SK-N-SH (cell line): ENCODE measurements around the gene PRMT5. TPM values are rescaled to one million over a fixed set of nuclear protein-coding genes. Genes with fewer than 3 reads are reported as not detected.

Source experiments
- CTCF ChIA-PET: fragments of 300-600, 350-600 bp; formaldehyde crosslinking; extraction: SDS; loops from one replicate; lab custom pipeline; 2021; lab: Yijun Ruan, JAX
- POLR2A ChIA-PET: fragments of 350-600 bp; sonication (Branson Sonifier 250); formaldehyde crosslinking; extraction: SDS; loops from one replicate; lab custom pipeline; 2020; ENCODE audit warnings: antibody characterized with exemption, inconsistent platforms; lab: Yijun Ruan, JAX
- DNase-seq: peaks from one replicate; pipeline ENCODE4 v3.0.0; 2012
- H2AFZ ChIP-seq: fragments of 200-600 bp; sonication (generic); 2 replicates; pipeline ENCODE4 v1.8.1; 2016; ENCODE audit warnings: antibody characterized with exemption, mild to moderate bottlenecking, low read depth
- H3F3A ChIP-seq: fragments of 200-600 bp; sonication (generic); replicated peaks from 2 replicates; pipeline ENCODE3; 2016; ENCODE audit warnings: antibody characterized with exemption, mild to moderate bottlenecking; ENCODE audit not compliant: insufficient read depth
- H3K27ac ChIP-seq, 2 experiments: fragments of 200-500 bp in 1 of 2; fragments of 200-600 bp in 1 of 2; sonication (Bioruptor generic) in 1 of 2; sonication (generic), shearing (Covaris generic) in 1 of 2; 2 replicates each; pipeline versions ENCODE4 v1.5.1 to v1.6.1; 2014 to 2016; ENCODE audit warnings: low read depth in 2 of 2, inconsistent platforms in 1 of 2, low read length in 1 of 2, mild to moderate bottlenecking in 1 of 2, mixed read lengths in 1 of 2
- H3K27me3 ChIP-seq: fragments of 200-600 bp; sonication (generic), shearing (Covaris generic); 2 replicates; pipeline ENCODE4 v1.6.1; 2016; ENCODE audit warnings: mixed run types; ENCODE audit not compliant: insufficient read depth
- H3K36me3 ChIP-seq, 2 experiments: fragments of 200-500 bp in 1 of 2; fragments of 200-600 bp in 1 of 2; sonication (Bioruptor generic) in 1 of 2; sonication (generic) in 1 of 2; replicated peaks in 1 of 2; 2 replicates each; pipeline versions ENCODE3 to v1.5.1; 2014 to 2016; ENCODE audit warnings: low read length in 1 of 2, mild to moderate bottlenecking in 1 of 2; ENCODE audit not compliant: insufficient read depth in 2 of 2, control insufficient read depth in 1 of 2
- H3K4me1 ChIP-seq, 2 experiments: fragments of 200-500 bp in 1 of 2; fragments of 200-600 bp in 1 of 2; sonication (Bioruptor generic) in 1 of 2; sonication (generic), shearing (Covaris generic) in 1 of 2; 2 replicates each; pipeline versions ENCODE4 v1.5.1 to v1.6.1; 2014 to 2016; ENCODE audit warnings: low read depth in 1 of 2, low read length in 1 of 2, mixed run types in 1 of 2; ENCODE audit not compliant: insufficient read depth in 2 of 2, control insufficient read depth in 1 of 2
- H3K4me2 ChIP-seq: fragments of 200-600 bp; sonication (generic), shearing (Covaris generic); 2 replicates; pipeline ENCODE4 v1.6.1; 2017; ENCODE audit warnings: mixed run types
- H3K4me3 ChIP-seq, 2 experiments: fragments of 200-500 bp in 1 of 2; fragments of 200-600 bp in 1 of 2; sonication (Bioruptor generic) in 1 of 2; sonication (generic), shearing (Covaris generic) in 1 of 2; 2 replicates each; pipeline versions ENCODE4 v1.5.1 to v1.8.1; 2014 to 2016; ENCODE audit warnings: low read depth in 2 of 2, inconsistent platforms in 1 of 2, low read length in 1 of 2, mild to moderate bottlenecking in 1 of 2, mixed read lengths in 1 of 2, moderate library complexity in 1 of 2
- H3K79me2 ChIP-seq: fragments of 200-600 bp; sonication (generic); 2 replicates; pipeline ENCODE4 v1.8.1; 2017; ENCODE audit warnings: mild to moderate bottlenecking; ENCODE audit not compliant: insufficient read depth
- H3K9ac ChIP-seq: fragments of 200-600 bp; sonication (generic); 2 replicates; pipeline ENCODE4 v1.6.1; 2017; ENCODE audit warnings: mixed run types
- H3K9me2 ChIP-seq: fragments of 200-600 bp; sonication (generic); 2 replicates; pipeline ENCODE4 v1.6.1; 2017; ENCODE audit warnings: mixed run types
- H3K9me3 ChIP-seq: fragments of 200-600 bp; sonication (generic); 2 replicates; pipeline ENCODE4 v1.6.1; 2017; ENCODE audit warnings: mixed run types, mild to moderate bottlenecking, moderate library complexity
- H4K20me1 ChIP-seq: fragments of 200-600 bp; sonication (generic); 2 replicates; pipeline ENCODE4 v1.6.1; 2017; ENCODE audit warnings: mild to moderate bottlenecking, mixed run types; ENCODE audit not compliant: insufficient read depth
- CHD2 ChIP-seq: fragments of 150-350 bp; IDR thresholded peaks from 2 replicates; pipeline ENCODE4 v1.6.1; 2018; ENCODE audit warnings: low read length; ENCODE audit not compliant: partially characterized antibody
- ELF1 ChIP-seq: IDR thresholded peaks from 2 replicates; pipeline ENCODE4 v1.4.0; 2012
- EP300 ChIP-seq, 2 experiments: IDR thresholded peaks; 2 replicates each; pipeline versions ENCODE4 v1.4.0 to v1.6.1; 2012; ENCODE audit warnings: borderline replicate concordance in 1 of 2, low read depth in 1 of 2, low read length in 1 of 2
- FOSL2 ChIP-seq: IDR thresholded peaks from 2 replicates; pipeline ENCODE4 v1.4.0; 2012; ENCODE audit warnings: low read depth, mild to moderate bottlenecking, moderate library complexity, borderline replicate concordance
- FOXM1 ChIP-seq: IDR thresholded peaks from 2 replicates; pipeline ENCODE4 v1.4.0; 2012; ENCODE audit warnings: low read depth, mild to moderate bottlenecking
- IRF3 ChIP-seq: fragments of 150-350 bp; IDR thresholded peaks from 2 replicates; pipeline ENCODE4 v1.6.1; 2016; ENCODE audit warnings: mild to moderate bottlenecking, low read depth, low read length
- JUND ChIP-seq: IDR thresholded peaks from 2 replicates; pipeline ENCODE4 v1.4.0; 2012
- MAX ChIP-seq: IDR thresholded peaks from 2 replicates; pipeline ENCODE4 v1.4.0; 2012; ENCODE audit warnings: low read depth
- MXI1 ChIP-seq: IDR thresholded peaks from 2 replicates; pipeline ENCODE4 v1.6.1; 2012; ENCODE audit warnings: mild to moderate bottlenecking, low read depth, low read length, improper control_type of control experiment
- RCOR1 ChIP-seq: fragments of 150-350 bp; IDR thresholded peaks from 2 replicates; pipeline ENCODE4 v1.6.1; 2017; ENCODE audit warnings: antibody characterized with exemption, low read length
- REST ChIP-seq: IDR thresholded peaks from 2 replicates; pipeline ENCODE4 v1.6.1; 2012; ENCODE audit warnings: mild to moderate bottlenecking, low read depth, low read length, moderate library complexity
- RFX5 ChIP-seq: IDR thresholded peaks from 2 replicates; pipeline ENCODE4 v1.6.1; 2012; ENCODE audit warnings: mild to moderate bottlenecking, improper control_type of control experiment, low read length
- SIN3A ChIP-seq: IDR thresholded peaks from 2 replicates; pipeline ENCODE4 v1.6.1; 2012; ENCODE audit warnings: low read depth, mild to moderate bottlenecking, low read length, moderate library complexity, borderline replicate concordance
- TAF1 ChIP-seq: IDR thresholded peaks from 2 replicates; pipeline ENCODE4 v1.6.1; 2012; ENCODE audit warnings: low read depth, mild to moderate bottlenecking, low read length, moderate library complexity, borderline replicate concordance
- TCF12 ChIP-seq: IDR thresholded peaks from 2 replicates; pipeline ENCODE4 v1.4.0; 2012
- TEAD4 ChIP-seq: IDR thresholded peaks from 2 replicates; pipeline ENCODE4 v1.4.0; 2012; ENCODE audit warnings: mild to moderate bottlenecking, borderline replicate concordance; ENCODE audit not compliant: insufficient read depth
- USF1 ChIP-seq: IDR thresholded peaks from 2 replicates; pipeline ENCODE4 v1.4.0; 2012; ENCODE audit warnings: low read depth, borderline replicate concordance
- USF2 ChIP-seq: fragments of 150-350 bp; IDR thresholded peaks from 2 replicates; pipeline ENCODE4 v1.6.1; 2017; ENCODE audit warnings: antibody characterized with exemption, low read length, low read depth, borderline replicate concordance
- ZBTB33 ChIP-seq: IDR thresholded peaks from 2 replicates; pipeline ENCODE4 v1.4.0; 2012; ENCODE audit warnings: low read depth, borderline replicate concordance
- WGBS: methylation state at CpG from one replicate; pipeline ENCODE4 v1.1.6; 2017; ENCODE audit warnings: low lambda C conversion rate; 5-methylcytosine and 5-hydroxymethylcytosine counted together
- polyA plus RNA-seq, 3 experiments: library from polyadenylated mRNA; depleted of rRNA; stranded (reverse); fragments of >200 nt; gene quantifications; 2 replicates each; pipeline ENCODE4 v1.2.3, GENCODE V29; 2012

The PRMT5 gene
- polyA plus RNA-seq, 1 of the 3 experiments (the other 2 are of a cell fraction): 132 TPM

GRCh38 chr14:22895402-22895801 is 33.8 kb downstream of the PRMT5 start:
- TF ChIP-seq TEAD4 (no peak), EP300 (IDR thresholded peaks at IDR 0.05; ENCODE audit: borderline replicate concordance in 1 of 2, low read depth in 1 of 2, low read length in 1 of 2) (no peak), ELF1 (no peak), TAF1 (no peak), SIN3A (no peak), FOSL2 (no peak), RCOR1 (no peak), MXI1 (no peak), USF1 (no peak), FOXM1 (no peak), JUND (no peak), CHD2 (no peak), USF2 (no peak), IRF3 (no peak), REST (no peak), MAX (no peak), ZBTB33 (no peak), TCF12 (no peak), RFX5 (no peak)

More at GRCh38 chr14:22895402-22895801, 33.8 kb downstream of the PRMT5 start:
- no peak overlapping the region for H3K4me3 ChIP-seq
- H3K36me3 ChIP-seq: peaks cover 0 to 4% of the 10 kb centered on the region in 2 experiments
- H3K9me3 ChIP-seq: no peaks in the 10 kb centered on the region
- no peak overlapping the region for H2AFZ ChIP-seq
- peaks cover 0 to 14% of the 10 kb centered on the region in 2 experiments; a peak in 3 of 4 replicates for H3K4me1 ChIP-seq
- H3K27me3 ChIP-seq: no peaks in the 10 kb centered on the region
- CTCF ChIA-PET: interaction anchor here (1.1 to 3.0 kb wide), 5 partner anchors 9 to 73 kb away, joined by 3 to 25 read pairs (median 4); partner anchors contain the start of gene LRP10
- no peaks in the 10 kb centered on the region for H4K20me1 ChIP-seq
- 100% methylated on average over 1 of the region's 1 CpG for WGBS
- peaks cover 7% of the 10 kb centered on the region for H3F3A ChIP-seq
- H3K79me2 ChIP-seq: no peaks in the 10 kb centered on the region
- H3K9ac ChIP-seq: no peak overlapping the region
- H3K27ac ChIP-seq: no peak overlapping the region
- POLR2A ChIA-PET: no interaction called here
- no peak overlapping the region for H3K4me2 ChIP-seq
- DNase-seq: no peak
- H3K9me2 ChIP-seq: no peaks in the 10 kb centered on the region
